Naive thymus-derived CD4-positive, alpha-beta T cell (primary cell): Measurements from ENCODE around the gene MAN1C1. TPM values are rescaled to one million over a fixed set of nuclear protein-coding genes. Genes with fewer than 3 reads are reported as not detected.

Source experiments
- ATAC-seq: fragments of 150-1000 bp; cut with Tn5 transposase; 2 replicates; pipeline ENCODE4 v1.10.0; 2021; ENCODE audit warnings: mild to moderate bottlenecking, moderate library complexity
- CTCF ChIA-PET: fragments of 350-600 bp; sonication (Branson Sonifier 250); formaldehyde crosslinking; loops from one replicate; lab custom pipeline; 2021; ENCODE audit warnings: antibody characterized with exemption; lab: Charles Lee
- POLR2A ChIA-PET: fragments of 350-600 bp; sonication (Branson Sonifier 250); formaldehyde crosslinking; loops from one replicate; lab custom pipeline; 2021; ENCODE audit warnings: antibody characterized with exemption, inconsistent platforms; lab: Charles Lee
- DNase-seq, 9 donors: peaks; one replicate each; pipeline versions ENCODE4 v3.0.0 to v3.0.0-alpha.2; 2020 to 2022; ENCODE audit warnings: mixed read lengths in 1 of 9
- H3K27ac ChIP-seq: one replicate; pipeline ENCODE4 v1.7.0; 2013; ENCODE audit warnings: mild to moderate bottlenecking, low read depth, low read length, moderate library complexity
- H3K27me3 ChIP-seq, 2 donors: one replicate each; pipeline ENCODE4 v1.7.0; 2013; ENCODE audit warnings: low read length in 2 of 2, mild to moderate bottlenecking in 2 of 2, moderate library complexity in 2 of 2; ENCODE audit not compliant: control insufficient read depth in 2 of 2, insufficient read depth in 2 of 2
- H3K36me3 ChIP-seq, 3 experiments: 1 replicate in 2 of 3; 2 replicates in 1 of 3; pipeline ENCODE4 v1.7.0; 2013; ENCODE audit warnings: low read length in 3 of 3, mild to moderate bottlenecking in 3 of 3, moderate library complexity in 1 of 3; ENCODE audit not compliant: insufficient read depth in 3 of 3, control insufficient read depth in 2 of 3
- H3K4me1 ChIP-seq, 2 donors: one replicate each; pipeline ENCODE4 v1.7.0; 2013; ENCODE audit warnings: low read length in 2 of 2, mild to moderate bottlenecking in 2 of 2, moderate library complexity in 1 of 2; ENCODE audit not compliant: control insufficient read depth in 2 of 2, insufficient read depth in 2 of 2
- H3K4me3 ChIP-seq: 2 replicates; pipeline ENCODE4 v1.7.0; 2013; ENCODE audit warnings: mild to moderate bottlenecking, low read length
- H3K9me3 ChIP-seq, 3 experiments: 1 replicate in 2 of 3; 2 replicates in 1 of 3; pipeline ENCODE4 v1.7.0; 2013; ENCODE audit warnings: low read length in 3 of 3; ENCODE audit not compliant: control insufficient read depth in 2 of 3
- H3K27ac Mint-ChIP-seq, 9 donors: one replicate each; pipeline ENCODE4 v1.8.0; 2020 to 2022; ENCODE audit warnings: mixed read lengths in 9 of 9, mild to moderate bottlenecking in 8 of 9, moderate library complexity in 5 of 9, inconsistent platforms in 2 of 9
- H3K27me3 Mint-ChIP-seq, 5 donors: one replicate each; pipeline ENCODE4 v1.8.0; 2021 to 2022; ENCODE audit warnings: mixed read lengths in 5 of 5, mild to moderate bottlenecking in 1 of 5
- H3K36me3 Mint-ChIP-seq, 5 donors: one replicate each; pipeline ENCODE4 v1.8.0; 2020 to 2022; ENCODE audit warnings: mixed read lengths in 5 of 5, mild to moderate bottlenecking in 3 of 5, inconsistent platforms in 1 of 5
- H3K4me1 Mint-ChIP-seq, 7 donors: one replicate each; pipeline ENCODE4 v1.8.0; 2020 to 2022; ENCODE audit warnings: mixed read lengths in 7 of 7, mild to moderate bottlenecking in 3 of 7, inconsistent platforms in 1 of 7
- H3K4me3 Mint-ChIP-seq, 10 donors: one replicate each; pipeline ENCODE4 v1.8.0; 2020 to 2022; ENCODE audit warnings: mild to moderate bottlenecking in 10 of 10, mixed read lengths in 10 of 10, moderate library complexity in 6 of 10, inconsistent platforms in 2 of 10
- H3K9me3 Mint-ChIP-seq, 11 donors: one replicate each; pipeline ENCODE4 v1.8.0; 2020 to 2022; ENCODE audit warnings: mixed read lengths in 11 of 11, mild to moderate bottlenecking in 4 of 11, inconsistent platforms in 1 of 11, moderate library complexity in 1 of 11
- intact Hi-C, 2 donors: fragments of 100-400 bp; cut with micrococcal nuclease; formaldehyde crosslinking; loops; one replicate each; pipeline ENCODE4 v1.15.1; 2023
- polyA plus RNA-seq, 2 donors: library from polyadenylated mRNA; unstranded; fragments of 300-500 nt; fragmentation: Illumina TruSeq; gene quantifications; one replicate each; pipeline ENCODE4 v1.2.3, GENCODE V29; 2021
- total RNA-seq, 6 experiments: library from RNA in 5 of 6; stranded (reverse) in 5 of 6; gene quantifications; 1 replicate in 5 of 6; 2 replicates in 1 of 6; pipeline ENCODE4 v1.2.3 and lab custom pipeline; 2021 to 2026

MAN1C1 gene
- total and polyA plus RNA-seq, 7 experiments from 2014 or later = 16.0 to 85.5 (median 61.0) TPM

- ChIA-PET POLR2A (no interaction called here), CTCF (no interaction called here)
- no peak overlapping the region for H3K27ac ChIP-seq
- H3K9me3 Mint-ChIP-seq = peaks cover 0 to under 1% (median 0%) of the 10 kb centered on the region in 11 donors
- H3K4me3 ChIP-seq = no peak overlapping the region
- H3K27ac Mint-ChIP-seq = no peak overlapping the region
- peaks cover 8 to 28% (median 17%) of the 10 kb centered on the region in 7 donors for H3K4me1 Mint-ChIP-seq
- no peak for ATAC-seq
- H3K36me3 ChIP-seq = peaks cover 9 to 58% (median 11%) of the 10 kb centered on the region in 3 experiments
- no peak for DNase-seq
- H3K27me3 Mint-ChIP-seq = no peaks in the 10 kb centered on the region
- H3K4me3 Mint-ChIP-seq = no peak overlapping the region
- H3K9me3 ChIP-seq = no peaks in the 10 kb centered on the region
- peaks cover 5 to 40% (median 30%) of the 10 kb centered on the region in 5 donors for H3K36me3 Mint-ChIP-seq
- H3K27me3 ChIP-seq = no peaks in the 10 kb centered on the region
- peaks cover 6 to 9% of the 10 kb centered on the region in 2 donors for H3K4me1 ChIP-seq
- intact Hi-C loops = no loop called here
These were observed 210.0 kb downstream of the MAN1C1 start for GRCh38 chr1:25826571-25826970.

- no peak overlapping the region for H3K4me3 ChIP-seq
- intact Hi-C loops = no loop called here
- Mint-ChIP-seq H3K27ac (no peak overlapping the region), H3K4me3 (no peak overlapping the region), H3K27me3 (no peaks in the 10 kb centered on the region), H3K36me3 (peaks cover 5 to 46% (median 32%) of the 10 kb centered on the region in 5 donors), H3K4me1 (peaks cover under 1 to 28% (median 24%) of the 10 kb centered on the region in 7 donors), H3K9me3 (no peaks in the 10 kb centered on the region)
- ChIA-PET POLR2A (interaction anchor here (0.6 to 5.4 kb wide), 2 partner anchors 8 to 89 kb away, joined by 3 to 32 read pairs; partner anchors contain the start of gene MTFR1L), CTCF (no interaction called here)
- H3K27me3 ChIP-seq = no peaks in the 10 kb centered on the region
- peaks cover 0 to 14% of the 10 kb centered on the region in 2 donors for H3K4me1 ChIP-seq
- DNase-seq (no peak), ATAC-seq (no peak)
- H3K27ac ChIP-seq = no peak overlapping the region
- H3K9me3 ChIP-seq = no peaks in the 10 kb centered on the region
- peaks cover 9 to 75% (median 19%) of the 10 kb centered on the region in 3 experiments for H3K36me3 ChIP-seq
These were observed 211.9 kb downstream of the MAN1C1 start for GRCh38 chr1:25828491-25828890.

- intact Hi-C loops = no loop called here
- Mint-ChIP-seq H3K27me3 (no peaks in the 10 kb centered on the region), H3K4me3 (no peak overlapping the region), H3K9me3 (no peaks in the 10 kb centered on the region), H3K4me1 (peaks cover 0 to 24% (median 21%) of the 10 kb centered on the region in 7 donors), H3K36me3 (peaks cover 5 to 48% (median 32%) of the 10 kb centered on the region in 5 donors), H3K27ac (peak overlapping the region in 1 of 9 donors; percentile 10)
- ATAC-seq (no peak), DNase-seq (no peak)
- ChIA-PET CTCF (no interaction called here), POLR2A (interaction anchor here (0.6 to 5.4 kb wide), 2 partner anchors 9 to 89 kb away, joined by 3 to 32 read pairs; partner anchors contain the start of gene MTFR1L)
- Histone ChIP-seq H3K27ac (no peak overlapping the region), H3K36me3 (peaks cover 9 to 75% (median 19%) of the 10 kb centered on the region in 3 experiments), H3K4me1 (peaks cover 0 to 14% of the 10 kb centered on the region in 2 donors), H3K27me3 (no peaks in the 10 kb centered on the region), H3K9me3 (no peaks in the 10 kb centered on the region), H3K4me3 (no peak overlapping the region)
These were observed 212.5 kb downstream of the MAN1C1 start for GRCh38 chr1:25829046-25829445.

GRCh38 chr1:25831569-25832196 lies 215.1 kb downstream of the MAN1C1 start:
- intact Hi-C loops = loop anchor here in 1 of 2 donors (1.0 kb wide), 1 partner anchor 11 kb away; no protein-coding TSS in a partner anchor
- Histone ChIP-seq H3K27ac (peak overlapping the region; percentile 38), H3K9me3 (no peaks in the 10 kb centered on the region), H3K27me3 (no peaks in the 10 kb centered on the region), H3K4me1 (peaks cover 0 to 14% of the 10 kb centered on the region in 2 donors), H3K36me3 (peaks cover 9 to 66% (median 12%) of the 10 kb centered on the region in 3 experiments), H3K4me3 (no peak overlapping the region)
- Mint-ChIP-seq H3K36me3 (peaks cover 9 to 53% (median 29%) of the 10 kb centered on the region in 5 donors), H3K27ac (peak overlapping the region in 8 of 9 donors; percentile 23 to 80 (median 67)), H3K4me1 (peaks cover 0 to 29% (median 21%) of the 10 kb centered on the region in 7 donors), H3K9me3 (no peaks in the 10 kb centered on the region), H3K27me3 (no peaks in the 10 kb centered on the region), H3K4me3 (peak overlapping the region in 4 of 10 donors; percentile 0 to 47 (median 5))
- ATAC-seq (no peak), DNase-seq (no peak)
- ChIA-PET CTCF (interaction anchor here (1.0 to 1.6 kb wide), 2 partner anchors 13 to 68 kb away, joined by 3 read pairs; no protein-coding TSS in a partner anchor), POLR2A (interaction anchor here (0.7 to 5.4 kb wide), 3 partner anchors 11 to 20 kb away, joined by 3 to 32 read pairs (median 4); partner anchors contain the start of gene MTFR1L)

- peaks cover 9 to 53% (median 29%) of the 10 kb centered on the region in 5 donors for H3K36me3 Mint-ChIP-seq
- Histone ChIP-seq H3K27ac (peak overlapping the region; percentile 38), H3K36me3 (peaks cover 8 to 58% (median 9%) of the 10 kb centered on the region in 3 experiments), H3K4me3 (no peak overlapping the region), H3K4me1 (peaks cover 0 to 14% of the 10 kb centered on the region in 2 donors), H3K9me3 (no peaks in the 10 kb centered on the region), H3K27me3 (no peaks in the 10 kb centered on the region)
- H3K27me3 Mint-ChIP-seq = no peaks in the 10 kb centered on the region
- ChIA-PET POLR2A (interaction anchor here (1.4 to 5.4 kb wide), 2 partner anchors 12 to 14 kb away, joined by 4 to 32 read pairs; partner anchors contain the start of gene MTFR1L), CTCF (interaction anchor here (1.6 kb wide), 1 partner anchor 13 kb away, joined by 3 read pairs; no protein-coding TSS in a partner anchor)
- H3K4me3 Mint-ChIP-seq = peak overlapping the region in 2 of 10 donors; percentile 7 to 47
- H3K9me3 Mint-ChIP-seq = no peaks in the 10 kb centered on the region
- intact Hi-C loops = loop anchor here in 1 of 2 donors (1.0 kb wide), 1 partner anchor 12 kb away; no protein-coding TSS in a partner anchor
- H3K27ac Mint-ChIP-seq = peak overlapping the region in 7 of 9 donors; percentile 42 to 80 (median 74)
- ATAC-seq = no peak
- peaks cover 0 to 29% (median 21%) of the 10 kb centered on the region in 7 donors for H3K4me1 Mint-ChIP-seq
- no peak for DNase-seq
These were observed 215.9 kb downstream of the MAN1C1 start for GRCh38 chr1:25832336-25833037.

- H3K4me1 ChIP-seq = peaks cover 0 to 14% of the 10 kb centered on the region in 2 donors
- peak overlapping the region in 3 of 9 donors; percentile 45 to 83 (median 58) for H3K27ac Mint-ChIP-seq
- DNase-seq (no peak), ATAC-seq (no peak)
- peaks cover 0 to 29% (median 21%) of the 10 kb centered on the region in 7 donors for H3K4me1 Mint-ChIP-seq
- no peaks in the 10 kb centered on the region for H3K27me3 Mint-ChIP-seq
- H3K27ac ChIP-seq = no peak overlapping the region
- no peaks in the 10 kb centered on the region for H3K9me3 ChIP-seq
- CTCF ChIA-PET = no interaction called here
- POLR2A ChIA-PET = interaction anchor here (1.4 to 5.4 kb wide), 2 partner anchors 13 kb away, joined by 4 to 32 read pairs; partner anchors contain the start of gene MTFR1L
- H3K4me3 ChIP-seq = no peak overlapping the region
- H3K36me3 Mint-ChIP-seq = peaks cover 9 to 48% (median 24%) of the 10 kb centered on the region in 5 donors
- H3K36me3 ChIP-seq = peaks cover 8 to 51% (median 9%) of the 10 kb centered on the region in 3 experiments
- H3K27me3 ChIP-seq = no peaks in the 10 kb centered on the region
- H3K9me3 Mint-ChIP-seq = no peaks in the 10 kb centered on the region
- intact Hi-C loops = no loop called here
- H3K4me3 Mint-ChIP-seq = no peak overlapping the region
These were observed 216.6 kb downstream of the MAN1C1 start for GRCh38 chr1:25833158-25833557.
